ENCODE measurements around the gene PIR. TPM values are rescaled to one million over a fixed set of nuclear protein-coding genes. Genes with fewer than 3 reads are reported as not detected.

The PIR gene
- total and polyA plus RNA-seq, 2 experiments from 2014 or later: 14.3 to 18.6 TPM

DNA sequence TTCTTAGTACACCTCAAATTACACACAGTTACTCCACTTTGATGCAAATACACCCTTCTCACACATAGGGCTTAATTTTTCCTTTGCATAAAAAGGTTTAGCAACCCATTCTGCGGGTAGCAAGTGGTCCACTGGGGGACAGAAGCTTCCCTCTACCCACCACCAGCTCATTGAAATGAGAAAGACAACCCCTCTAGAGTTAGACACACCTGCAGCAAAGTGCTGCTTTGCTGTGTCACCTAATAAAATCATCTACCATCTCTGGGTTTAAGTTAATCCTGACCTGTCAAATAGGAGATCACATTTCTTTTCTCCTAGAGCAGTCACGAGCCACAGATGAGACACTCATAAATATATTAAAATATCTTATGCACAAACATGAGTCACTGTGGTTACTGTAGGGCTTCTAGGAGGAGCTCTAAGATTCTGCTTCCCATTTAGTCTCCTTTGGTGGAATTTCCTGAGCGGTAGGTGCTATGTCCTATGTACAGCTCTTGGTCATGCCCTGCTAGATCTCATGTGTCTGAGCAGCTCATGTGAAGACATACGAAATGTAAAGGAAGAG is 19.4 kb upstream of the PIR start:
- TF ChIP-seq EZH2 (IDR thresholded peaks at IDR 0.05; ENCODE audit: borderline replicate concordance) (no peak), EZH2phosphoT487 (IDR thresholded peaks at IDR 0.05; ENCODE audit: low read depth, severe bottlenecking, unreplicated experiment) (no peak), CTCF (IDR thresholded peaks at IDR 0.05; ENCODE audit: poor library complexity) (no peak)
- Histone ChIP-seq H3K9me3 (ENCODE audit: low read depth) (no peaks in the 10 kb centered on the region), H3K4me2 (no peak overlapping the region), H2AFZ (no peak overlapping the region), H3K36me3 (replicated peaks; ENCODE audit: insufficient read depth, low read depth) (no peaks in the 10 kb centered on the region), H3K4me1 (ENCODE audit: insufficient read depth) (no peaks in the 10 kb centered on the region), H3K27ac (no peak overlapping the region), H4K20me1 (ENCODE audit: insufficient read depth, poor library complexity, severe bottlenecking) (no peaks in the 10 kb centered on the region), H3K4me3 (no peak overlapping the region), H3K27me3 (no peaks in the 10 kb centered on the region), H3K79me2 (no peaks in the 10 kb centered on the region), H3K9me2 (replicated peaks; ENCODE audit: insufficient read depth) (no peaks in the 10 kb centered on the region)
- no peak for DNase-seq (ENCODE audit: low spot score)
- WGBS (ENCODE audit: low lambda C conversion rate, missing lambda C conversion rate): 91% methylated on average over 4 of the region's 4 CpGs

DNA sequence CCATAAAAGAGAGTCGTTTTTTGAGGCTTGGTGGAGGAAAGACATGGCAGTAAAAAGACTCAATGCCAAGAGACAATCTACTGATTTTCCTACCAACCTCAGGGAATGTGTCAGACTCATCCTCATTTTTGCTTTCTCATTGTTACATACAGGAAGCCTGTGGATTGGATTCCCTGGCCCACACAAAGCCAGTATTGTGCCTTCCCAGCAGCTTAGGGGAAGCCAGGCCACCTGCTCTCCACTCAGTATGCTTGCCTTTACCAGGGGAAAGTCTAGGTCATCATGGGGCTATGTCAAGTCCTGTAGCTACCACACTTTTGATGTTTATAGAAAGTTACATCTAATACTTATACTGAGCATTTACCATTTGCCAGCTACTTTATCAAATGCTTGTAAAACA is 18.4 kb upstream of the PIR start:
- Histone ChIP-seq H3K79me2 (no peaks in the 10 kb centered on the region), H3K4me2 (no peak overlapping the region), H3K4me3 (no peak overlapping the region), H4K20me1 (ENCODE audit: insufficient read depth, poor library complexity, severe bottlenecking) (no peaks in the 10 kb centered on the region), H3K36me3 (replicated peaks; ENCODE audit: insufficient read depth, low read depth) (no peaks in the 10 kb centered on the region), H3K4me1 (ENCODE audit: insufficient read depth) (no peaks in the 10 kb centered on the region), H2AFZ (no peak overlapping the region), H3K27me3 (no peaks in the 10 kb centered on the region), H3K27ac (no peak overlapping the region), H3K9me2 (replicated peaks; ENCODE audit: insufficient read depth) (no peaks in the 10 kb centered on the region), H3K9me3 (ENCODE audit: low read depth) (no peaks in the 10 kb centered on the region)
- no peak for DNase-seq (ENCODE audit: low spot score)
- TF ChIP-seq CTCF (IDR thresholded peaks at IDR 0.05; ENCODE audit: poor library complexity): no peak
- no peak for TF ChIP-seq EZH2 (IDR thresholded peaks at IDR 0.05; ENCODE audit: borderline replicate concordance)
- TF ChIP-seq EZH2phosphoT487 (IDR thresholded peaks at IDR 0.05; ENCODE audit: low read depth, severe bottlenecking, unreplicated experiment): no peak
- WGBS (ENCODE audit: low lambda C conversion rate, missing lambda C conversion rate): 54% methylated on average over 1 of the region's 1 CpG

DNA sequence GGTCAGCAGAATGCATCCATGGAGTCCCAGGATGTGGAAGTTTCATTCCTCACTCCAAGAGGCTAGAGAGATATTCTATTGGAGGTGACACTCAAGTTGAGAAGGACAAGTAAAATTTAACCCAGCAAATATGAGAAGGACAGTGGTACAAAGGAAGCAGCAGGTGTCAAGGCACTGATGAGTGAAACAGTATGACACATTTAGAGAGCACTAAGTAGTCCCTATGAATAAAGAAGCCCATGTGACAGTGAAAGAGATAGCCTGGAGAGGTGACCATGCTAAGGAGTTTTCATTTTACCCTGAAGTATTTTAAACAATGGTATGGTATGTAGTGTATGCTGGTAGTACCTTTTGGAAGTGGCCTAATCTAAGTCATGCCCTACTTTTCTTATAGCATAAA is 16.7 kb upstream of the PIR start:
- H2AFZ ChIP-seq: no peak overlapping the region
- H4K20me1 ChIP-seq (ENCODE audit: insufficient read depth, poor library complexity, severe bottlenecking): no peaks in the 10 kb centered on the region
- H3K27ac ChIP-seq: no peak overlapping the region
- H3K9me3 ChIP-seq (ENCODE audit: low read depth): no peaks in the 10 kb centered on the region
- no peak overlapping the region for H3K4me3 ChIP-seq
- H3K36me3 ChIP-seq (replicated peaks; ENCODE audit: insufficient read depth, low read depth): no peaks in the 10 kb centered on the region
- H3K4me2 ChIP-seq: no peak overlapping the region
- no peaks in the 10 kb centered on the region for H3K9me2 ChIP-seq (replicated peaks; ENCODE audit: insufficient read depth)
- no peaks in the 10 kb centered on the region for H3K79me2 ChIP-seq
- no peaks in the 10 kb centered on the region for H3K4me1 ChIP-seq (ENCODE audit: insufficient read depth)
- H3K27me3 ChIP-seq: no peaks in the 10 kb centered on the region
- no peak for TF ChIP-seq EZH2phosphoT487 (IDR thresholded peaks at IDR 0.05; ENCODE audit: low read depth, severe bottlenecking, unreplicated experiment)
- no peak for TF ChIP-seq CTCF (IDR thresholded peaks at IDR 0.05; ENCODE audit: poor library complexity)
- no peak for DNase-seq (ENCODE audit: low spot score)

- H3K4me1 ChIP-seq (ENCODE audit: insufficient read depth): no peaks in the 10 kb centered on the region
- H3K27ac ChIP-seq: no peak overlapping the region
- TF ChIP-seq EZH2 (IDR thresholded peaks at IDR 0.05; ENCODE audit: borderline replicate concordance): no peak
- TF ChIP-seq CTCF (IDR thresholded peaks at IDR 0.05; ENCODE audit: poor library complexity): no peak
- TF ChIP-seq EZH2phosphoT487 (IDR thresholded peaks at IDR 0.05; ENCODE audit: low read depth, severe bottlenecking, unreplicated experiment): no peak
- no peak overlapping the region for H3K4me3 ChIP-seq
- H3K9me3 ChIP-seq (ENCODE audit: low read depth): no peaks in the 10 kb centered on the region
- H3K9me2 ChIP-seq (replicated peaks; ENCODE audit: insufficient read depth): no peaks in the 10 kb centered on the region
- H3K79me2 ChIP-seq: no peaks in the 10 kb centered on the region
- H3K36me3 ChIP-seq (replicated peaks; ENCODE audit: insufficient read depth, low read depth): no peaks in the 10 kb centered on the region
- WGBS (ENCODE audit: low lambda C conversion rate, missing lambda C conversion rate): 99% methylated on average over 5 of the region's 5 CpGs
- DNase-seq (ENCODE audit: low spot score): no peak
- no peak overlapping the region for H2AFZ ChIP-seq
- no peaks in the 10 kb centered on the region for H4K20me1 ChIP-seq (ENCODE audit: insufficient read depth, poor library complexity, severe bottlenecking)
- no peak overlapping the region for H3K4me2 ChIP-seq
- H3K27me3 ChIP-seq: no peaks in the 10 kb centered on the region
These were observed 13.9 kb upstream of the PIR start for GRCh38 chrX:15507005-15507404.

Measured in hepatocyte (in vitro differentiated cells).